Activated B cell treated with CpG ODN at 0.5 μM for 24 hours (primary cell): ENCODE data around the gene UCN. TPM values are rescaled to one million over a fixed set of nuclear protein-coding genes. Genes with fewer than 3 reads are reported as not detected.
"Not testable (repeated sequence)": the region's sequence is repeated elsewhere in the genome, so short reads cannot be mapped to it uniquely, and the experiment has no call there.

Source experiments
- ATAC-seq: fragments of 200-7000 bp; cut with Tn5 transposase; one replicate; pipeline ENCODE4 v1.10.0; 2021; ENCODE audit warnings: low read depth, mild to moderate bottlenecking, moderate library complexity
- CTCF ChIA-PET: fragments of 350-600 bp; sonication (Branson Sonifier 250); formaldehyde crosslinking; loops from one replicate; lab custom pipeline; 2021; ENCODE audit warnings: antibody characterized with exemption; lab: Charles Lee
- POLR2A ChIA-PET: fragments of 350-600 bp; sonication (Branson Sonifier 250); formaldehyde crosslinking; loops from one replicate; lab custom pipeline; 2021; ENCODE audit warnings: antibody characterized with exemption; lab: Charles Lee
- DNase-seq: peaks from one replicate; pipeline ENCODE4 v3.0.0; 2022
- H3K27ac Mint-ChIP-seq: one replicate; pipeline ENCODE4 v1.8.0; 2020; ENCODE audit warnings: mixed read lengths
- H3K27me3 Mint-ChIP-seq: one replicate; pipeline ENCODE4 v1.8.0; 2021; ENCODE audit warnings: mixed read lengths
- H3K36me3 Mint-ChIP-seq: one replicate; pipeline ENCODE4 v1.8.0; 2021; ENCODE audit warnings: low read depth, mixed read lengths
- H3K4me1 Mint-ChIP-seq: one replicate; pipeline ENCODE4 v1.8.0; 2021; ENCODE audit warnings: mixed read lengths
- H3K4me3 Mint-ChIP-seq: one replicate; pipeline ENCODE4 v1.8.0; 2020; ENCODE audit warnings: mild to moderate bottlenecking, mixed read lengths
- H3K9me3 Mint-ChIP-seq: one replicate; pipeline ENCODE4 v1.8.0; 2020; ENCODE audit warnings: mixed read lengths
- CTCF ChIP-seq: fragments of 200-600 bp; IDR thresholded peaks from one replicate; pipeline ENCODE4 v1.8.0; 2022; ENCODE audit warnings: antibody characterized with exemption, mild to moderate bottlenecking
- intact Hi-C: fragments of 100-400 bp; cut with micrococcal nuclease; formaldehyde crosslinking; loops from one replicate; pipeline ENCODE4 v1.15.1; 2024
- total RNA-seq: library from RNA; stranded (reverse); gene quantifications from 2 replicates; pipeline ENCODE4 v1.2.3, GENCODE V29; 2022

Gene UCN
- total RNA-seq, 1 donor from 2014 or later = 1.2 TPM

- no peak for TF ChIP-seq CTCF
- H3K27me3 Mint-ChIP-seq = peaks cover 21% of the 10 kb centered on the region
- no peak overlapping the region for H3K4me3 Mint-ChIP-seq
- CTCF ChIA-PET = interaction anchor here (1.6 to 6.6 kb wide), 5 partner anchors 21 to 318 kb away, joined by 3 to 100 read pairs (median 14); no protein-coding TSS in a partner anchor
- H3K36me3 Mint-ChIP-seq = no peaks in the 10 kb centered on the region
- peaks cover 5% of the 10 kb centered on the region for H3K4me1 Mint-ChIP-seq
- H3K27ac Mint-ChIP-seq = no peak overlapping the region
- DNase-seq (no peak), ATAC-seq (no peak)
- POLR2A ChIA-PET = no interaction called here
- intact Hi-C loops = loop anchor here (5.0 kb wide), 1 partner anchor 109 kb away; no protein-coding TSS in a partner anchor
- H3K9me3 Mint-ChIP-seq = no peaks in the 10 kb centered on the region
These were observed 26.8 kb downstream of the UCN start for GRCh38 chr2:27281442-27281841.

- H3K27ac Mint-ChIP-seq = no peak overlapping the region
- H3K36me3 Mint-ChIP-seq = no peaks in the 10 kb centered on the region
- H3K9me3 Mint-ChIP-seq = no peaks in the 10 kb centered on the region
- ChIA-PET CTCF (interaction anchor here (0.6 to 6.6 kb wide), 13 partner anchors 9 to 321 kb away, joined by 3 to 100 read pairs (median 11); partner anchors contain the start of gene PREB), POLR2A (interaction anchor here (0.5 to 1.1 kb wide), 2 partner anchors 12 to 18 kb away, joined by 4 read pairs; partner anchors contain the start of gene SLC30A3)
- peaks cover 5% of the 10 kb centered on the region for H3K4me1 Mint-ChIP-seq
- intact Hi-C loops = loop anchor here (1.0 to 5.0 kb wide), 7 partner anchors 31 to 435 kb away; partner anchors contain the start of genes KHK and MPV17
- TF ChIP-seq CTCF = no peak
- peaks cover 18% of the 10 kb centered on the region for H3K27me3 Mint-ChIP-seq
- no peak for ATAC-seq
- no peak for DNase-seq
- H3K4me3 Mint-ChIP-seq = no peak overlapping the region
These were observed 27.4 kb downstream of the UCN start for GRCh38 chr2:27280826-27281225.

GRCh38 chr2:27278010-27278409, 30.2 kb downstream of the UCN start:
- Mint-ChIP-seq H3K27ac (no peak overlapping the region), H3K9me3 (no peaks in the 10 kb centered on the region), H3K4me1 (peaks cover 5% of the 10 kb centered on the region), H3K27me3 (peaks cover 19% of the 10 kb centered on the region), H3K36me3 (no peaks in the 10 kb centered on the region), H3K4me3 (no peak overlapping the region)
- ChIA-PET CTCF (interaction anchor here (0.9 to 3.3 kb wide), 3 partner anchors 25 to 252 kb away, joined by 3 to 12 read pairs (median 11); no protein-coding TSS in a partner anchor), POLR2A (no interaction called here)
- ATAC-seq = no peak
- DNase-seq = no peak
- no peak for TF ChIP-seq CTCF
- intact Hi-C loops = no loop called here

GRCh38 chr2:27275211-27276150, 32.8 kb downstream of the UCN start, which contains the start of gene DNAJC5G:
TSS of gene DNAJC5G (plus strand) at chr2:27275433. CDS start at chr2:27276729, 1,296 bp downstream.
- no peak for TF ChIP-seq CTCF
- ATAC-seq = no peak
- peaks cover 10% of the 10 kb centered on the region for H3K27me3 Mint-ChIP-seq
- CTCF ChIA-PET = no interaction called here
- no peaks in the 10 kb centered on the region for H3K9me3 Mint-ChIP-seq
- POLR2A ChIA-PET = no interaction called here
- H3K36me3 Mint-ChIP-seq = no peaks in the 10 kb centered on the region
- intact Hi-C loops = no loop called here
- no peak for DNase-seq
- H3K4me1 Mint-ChIP-seq = peaks cover 5% of the 10 kb centered on the region
- H3K27ac Mint-ChIP-seq = no peak within 1 kb of the TSS
- no peak within 1 kb of the TSS for H3K4me3 Mint-ChIP-seq

- POLR2A ChIA-PET, H3K36me3 Mint-ChIP-seq, intact Hi-C loops, H3K4me3 Mint-ChIP-seq, DNase-seq, ATAC-seq, H3K4me1 Mint-ChIP-seq, H3K27ac Mint-ChIP-seq, H3K9me3 Mint-ChIP-seq: not testable (repeated sequence)
- CTCF ChIA-PET = interaction anchor here (0.7 kb wide), 1 partner anchor 31 kb away, joined by 3 read pairs; no protein-coding TSS in a partner anchor
- peaks cover 16% of the 10 kb centered on the region for H3K27me3 Mint-ChIP-seq
These were observed 35.4 kb downstream of the UCN start for GRCh38 chr2:27272537-27273522.
